Parathyroid adenoma (tissue), 2 donors: ENCODE measurements around the gene ZNF280B.
A peak's percentile ranks its signal among the peaks of the same experiment; 100 is the strongest.
"Not testable (repeated sequence)": the region's sequence is repeated elsewhere in the genome, so short reads cannot be mapped to it uniquely, and the experiment has no call there.

Source experiments
- H2AFZ ChIP-seq: fragments of 300-600 bp; sonication (generic); one replicate; pipeline ENCODE4 v1.7.0; 2017; ENCODE audit warnings: antibody characterized with exemption, mild to moderate bottlenecking
- H3K27ac ChIP-seq: fragments of 300-600 bp; sonication (generic); one replicate; pipeline ENCODE4 v1.7.0; 2017
- H3K27me3 ChIP-seq: fragments of 300-600 bp; sonication (generic); one replicate; pipeline ENCODE4 v1.7.0; 2017; ENCODE audit warnings: low read length; ENCODE audit not compliant: control insufficient read depth, insufficient read depth
- H3K36me3 ChIP-seq: fragments of 300-600 bp; sonication (generic); one replicate; pipeline ENCODE4 v1.7.0; 2017; ENCODE audit warnings: low read length; ENCODE audit not compliant: control insufficient read depth, insufficient read depth
- H3K4me1 ChIP-seq: fragments of 300-600 bp; sonication (generic); one replicate; pipeline ENCODE4 v1.7.0; 2017; ENCODE audit warnings: control low read depth
- H3K4me2 ChIP-seq: fragments of 300-600 bp; sonication (generic); one replicate; pipeline ENCODE4 v1.7.0; 2017; ENCODE audit warnings: low read length
- H3K4me3 ChIP-seq: fragments of 300-600 bp; sonication (generic); one replicate; pipeline ENCODE4 v1.7.0; 2017; ENCODE audit warnings: low read depth, low read length
- H3K79me2 ChIP-seq: fragments of 300-600 bp; sonication (generic); one replicate; pipeline ENCODE4 v1.7.0; 2017; ENCODE audit warnings: control low read depth
- H3K9ac ChIP-seq: fragments of 300-600 bp; sonication (generic); one replicate; pipeline ENCODE4 v1.7.0; 2017; ENCODE audit warnings: mild to moderate bottlenecking
- H3K9me3 ChIP-seq: fragments of 300-600 bp; sonication (generic); one replicate; pipeline ENCODE4 v1.7.0; 2017; ENCODE audit warnings: low read length; ENCODE audit not compliant: control insufficient read depth
- CTCF ChIP-seq: fragments of 300-600 bp; sonication (generic); IDR thresholded peaks from one replicate; pipeline ENCODE4 v1.7.0; 2017; ENCODE audit warnings: antibody characterized with exemption, mild to moderate bottlenecking
- donor health status: primary hyperparathyroidism.

The ZNF280B gene

GRCh38 chr22:22512951-22513350 lies 4.4 kb upstream of the ZNF280B start:
- H3K27ac ChIP-seq = no peak overlapping the region
- no peak overlapping the region for H2AFZ ChIP-seq
- no peak for TF ChIP-seq CTCF
- H3K9me3 ChIP-seq = no peaks in the 10 kb centered on the region
- H3K4me1 ChIP-seq = no peaks in the 10 kb centered on the region
- no peaks in the 10 kb centered on the region for H3K27me3 ChIP-seq
- H3K36me3 ChIP-seq = no peaks in the 10 kb centered on the region
- H3K4me3 ChIP-seq = no peak overlapping the region
- no peak overlapping the region for H3K4me2 ChIP-seq
- H3K9ac ChIP-seq = no peak overlapping the region
- H3K79me2 ChIP-seq = no peaks in the 10 kb centered on the region

- not testable (repeated sequence) for H3K4me2 ChIP-seq, H2AFZ ChIP-seq, H3K79me2 ChIP-seq, H3K4me1 ChIP-seq, H3K36me3 ChIP-seq, H3K9ac ChIP-seq, H3K4me3 ChIP-seq, H3K27me3 ChIP-seq, H3K27ac ChIP-seq, H3K9me3 ChIP-seq
Measured at GRCh38 chr22:22510833-22511232, 2.3 kb upstream of the ZNF280B start.

- not testable (repeated sequence) for H3K9me3 ChIP-seq, H3K79me2 ChIP-seq, H3K4me2 ChIP-seq, H3K27ac ChIP-seq, H3K4me3 ChIP-seq, H2AFZ ChIP-seq, H3K4me1 ChIP-seq, H3K36me3 ChIP-seq, H3K27me3 ChIP-seq, H3K9ac ChIP-seq
Measured at GRCh38 chr22:22509912-22510311, 1.4 kb upstream of the ZNF280B start.

GRCh38 chr22:22507743-22508273 lies 734 bp downstream of the ZNF280B start:
- TF ChIP-seq CTCF = no peak
- Histone ChIP-seq H3K36me3 (no peaks in the 10 kb centered on the region), H3K4me3 (peak overlapping the region; percentile 66), H2AFZ (peak overlapping the region; percentile 78), H3K4me1 (no peaks in the 10 kb centered on the region), H3K9ac (no peak overlapping the region), H3K79me2 (no peaks in the 10 kb centered on the region), H3K4me2 (peak overlapping the region; percentile 81), H3K27me3 (no peaks in the 10 kb centered on the region), H3K27ac (no peak overlapping the region), H3K9me3 (no peaks in the 10 kb centered on the region)

GRCh38 chr22:22506736-22507135 lies 1.8 kb downstream of the ZNF280B start:
- H3K4me2 ChIP-seq = no peak overlapping the region
- no peaks in the 10 kb centered on the region for H3K9me3 ChIP-seq
- H2AFZ ChIP-seq = no peak overlapping the region
- no peak overlapping the region for H3K9ac ChIP-seq
- H3K27ac ChIP-seq = no peak overlapping the region
- no peaks in the 10 kb centered on the region for H3K36me3 ChIP-seq
- H3K4me1 ChIP-seq = no peaks in the 10 kb centered on the region
- H3K27me3 ChIP-seq = no peaks in the 10 kb centered on the region
- TF ChIP-seq CTCF = no peak
- no peaks in the 10 kb centered on the region for H3K79me2 ChIP-seq
- H3K4me3 ChIP-seq = no peak overlapping the region

- H2AFZ ChIP-seq = no peak overlapping the region
- no peaks in the 10 kb centered on the region for H3K27me3 ChIP-seq
- H3K4me1 ChIP-seq = no peaks in the 10 kb centered on the region
- no peaks in the 10 kb centered on the region for H3K36me3 ChIP-seq
- no peak overlapping the region for H3K9ac ChIP-seq
- no peak for TF ChIP-seq CTCF
- H3K79me2 ChIP-seq = no peaks in the 10 kb centered on the region
- no peak overlapping the region for H3K4me3 ChIP-seq
- no peak overlapping the region for H3K4me2 ChIP-seq
- no peak overlapping the region for H3K27ac ChIP-seq
- H3K9me3 ChIP-seq = no peaks in the 10 kb centered on the region
Measured at GRCh38 chr22:22498267-22498666, 10.3 kb downstream of the ZNF280B start.

GRCh38 chr22:22491589-22491988 lies 17.0 kb downstream of the ZNF280B start:
- H3K4me1 ChIP-seq, H3K36me3 ChIP-seq, H3K9ac ChIP-seq, H3K9me3 ChIP-seq, H3K27ac ChIP-seq, H3K79me2 ChIP-seq, H2AFZ ChIP-seq, H3K4me2 ChIP-seq, H3K4me3 ChIP-seq, H3K27me3 ChIP-seq: not testable (repeated sequence)
